T-cell (primary cell): Measurements from ENCODE around the gene DOCK6. TPM values are rescaled to one million over a fixed set of nuclear protein-coding genes. Genes with fewer than 3 reads are reported as not detected.

Experiments
- ATAC-seq, 4 experiments: fragments of 200-7000 bp in 3 of 4; fragments of 150-1000 bp in 1 of 4; cut with Tn5 transposase; replicated peaks in 1 of 4; 1 replicate in 3 of 4; 2 replicates in 1 of 4; pipeline ENCODE4 v1.10.0; 2021; ENCODE audit warnings: moderate library complexity in 3 of 4, mild to moderate bottlenecking in 2 of 4, moderate number of reproducible peaks in 1 of 4
- CTCF ChIA-PET, 2 donors: fragments of 300-600 bp; sonication (Branson Sonifier 250); formaldehyde crosslinking; loops; one replicate each; lab custom pipeline; 2022; ENCODE audit warnings: antibody characterized with exemption in 2 of 2; lab: Charles Lee
- POLR2A ChIA-PET, 2 donors: fragments of 300-600 bp; sonication (Branson Sonifier 250); formaldehyde crosslinking; loops; one replicate each; lab custom pipeline; 2022; ENCODE audit warnings: antibody characterized with exemption in 2 of 2; lab: Charles Lee
- DNase-seq, 35 experiments: peaks; one replicate each; pipeline versions ENCODE4 v3.0.0 to v3.0.0-alpha.2; 2013 to 2023
- H3K27ac ChIP-seq: one replicate; pipeline ENCODE4 v1.5.1; 2013; ENCODE audit warnings: low read length
- H3K27me3 ChIP-seq, 2 experiments: replicated peaks in 1 of 2; 1 replicate in 1 of 2; 2 replicates in 1 of 2; pipeline versions ENCODE4 v1.6.1 to v1.7.0; 2013; ENCODE audit warnings: low read length in 1 of 2, mixed read lengths in 1 of 2; ENCODE audit not compliant: control insufficient read depth in 2 of 2, insufficient read depth in 2 of 2; ENCODE audit errors: extremely low read depth in 1 of 2
- H3K36me3 ChIP-seq, 2 donors: 1 replicate in 1 of 2; 2 replicates in 1 of 2; pipeline versions ENCODE4 v1.6.1 to v1.7.0; 2013; ENCODE audit warnings: low read length in 1 of 2; ENCODE audit not compliant: control insufficient read depth in 2 of 2, insufficient read depth in 1 of 2; ENCODE audit errors: extremely low read depth in 1 of 2
- H3K4me1 ChIP-seq, 2 experiments: 1 replicate in 1 of 2; 2 replicates in 1 of 2; pipeline versions ENCODE4 v1.6.1 to v1.7.0; 2013; ENCODE audit warnings: low read length in 2 of 2, mixed read lengths in 1 of 2; ENCODE audit not compliant: insufficient read depth in 2 of 2, control insufficient read depth in 1 of 2; ENCODE audit errors: extremely low read depth in 1 of 2
- H3K4me3 ChIP-seq, 2 donors: 1 replicate in 1 of 2; 2 replicates in 1 of 2; pipeline versions ENCODE4 v1.5.1 to v1.7.0; 2013; ENCODE audit warnings: mild to moderate bottlenecking in 2 of 2, low read length in 1 of 2, moderate library complexity in 1 of 2; ENCODE audit not compliant: control insufficient read depth in 1 of 2; ENCODE audit errors: extremely low read depth in 1 of 2
- H3K9me3 ChIP-seq: 2 replicates; pipeline ENCODE4 v1.7.0; 2013
- H3K27ac Mint-ChIP-seq, 2 donors: one replicate each; pipeline ENCODE4 v1.8.0; 2020 to 2021; ENCODE audit warnings: mild to moderate bottlenecking in 2 of 2, mixed read lengths in 2 of 2
- H3K27me3 Mint-ChIP-seq, 2 donors: one replicate each; pipeline ENCODE4 v1.8.0; 2021 to 2022; ENCODE audit warnings: mixed read lengths in 2 of 2
- H3K36me3 Mint-ChIP-seq: one replicate; pipeline ENCODE4 v1.8.0; 2021; ENCODE audit warnings: mixed read lengths
- H3K4me1 Mint-ChIP-seq, 3 donors: one replicate each; pipeline ENCODE4 v1.8.0; 2020 to 2022; ENCODE audit warnings: mixed read lengths in 3 of 3, mild to moderate bottlenecking in 1 of 3
- H3K4me3 Mint-ChIP-seq, 3 donors: one replicate each; pipeline ENCODE4 v1.8.0; 2020 to 2022; ENCODE audit warnings: mild to moderate bottlenecking in 3 of 3, mixed read lengths in 3 of 3, moderate library complexity in 3 of 3
- H3K9me3 Mint-ChIP-seq, 3 donors: one replicate each; pipeline ENCODE4 v1.8.0; 2020 to 2022; ENCODE audit warnings: mixed read lengths in 3 of 3
- WGBS: methylation state at CpG from one replicate; pipeline ENCODE4 v1.1.5; 2013; ENCODE audit warnings: missing lambda C conversion rate; ENCODE audit not compliant: insufficient coverage; 5-methylcytosine and 5-hydroxymethylcytosine counted together
- total RNA-seq, 35 experiments: library from RNA in 6 of 35; stranded (reverse) in 6 of 35; fragments of 120-200 nt in 1 of 35; gene quantifications; one replicate each; pipeline versions ENCODE4 v1.2.1 to v1.2.4 and lab custom pipeline; 2013 to 2026

The DOCK6 gene
- total RNA-seq, 5 donors from 2014 or later (not counting 1 experiment from before 2014, with no cell fraction given), result 0.78 to 1.8 (median 1.0) TPM

GRCh38 chr19:11288349-11288748 lies 26.0 kb upstream of the DOCK6 start:
- peaks cover 0 to under 1% of the 10 kb centered on the region in 2 experiments for H3K4me1 ChIP-seq
- H3K27ac Mint-ChIP-seq, result no peak overlapping the region
- H3K27me3 ChIP-seq, result peaks cover 3 to 88% of the 10 kb centered on the region in 2 experiments
- H3K36me3 Mint-ChIP-seq, result no peaks in the 10 kb centered on the region
- CTCF ChIA-PET, result no interaction called here
- no peaks in the 10 kb centered on the region for H3K9me3 Mint-ChIP-seq
- H3K9me3 ChIP-seq, result no peaks in the 10 kb centered on the region
- POLR2A ChIA-PET, result no interaction called here
- peaks cover 0 to 1% (median 0%) of the 10 kb centered on the region in 3 donors for H3K4me1 Mint-ChIP-seq
- H3K27ac ChIP-seq, result no peak overlapping the region
- ATAC-seq, result no peak
- H3K36me3 ChIP-seq, result no peaks in the 10 kb centered on the region
- H3K4me3 ChIP-seq, result no peak overlapping the region
- peaks cover 22 to 52% of the 10 kb centered on the region in 2 donors for H3K27me3 Mint-ChIP-seq
- DNase-seq, result no peak
- WGBS, result 70% methylated on average over 2 of the region's 7 CpGs
- H3K4me3 Mint-ChIP-seq, result no peak overlapping the region

GRCh38 chr19:11286312-11286974 lies 24.1 kb upstream of the DOCK6 start:
- Mint-ChIP-seq H3K9me3 (no peaks in the 10 kb centered on the region), H3K4me1 (peaks cover 0 to 3% (median 0%) of the 10 kb centered on the region in 3 donors), H3K4me3 (no peak overlapping the region), H3K27ac (no peak overlapping the region), H3K27me3 (peaks cover 28 to 60% of the 10 kb centered on the region in 2 donors), H3K36me3 (no peaks in the 10 kb centered on the region)
- Histone ChIP-seq H3K4me1 (peaks cover 0 to 3% of the 10 kb centered on the region in 2 experiments), H3K27me3 (peaks cover 7 to 90% of the 10 kb centered on the region in 2 experiments), H3K4me3 (no peak overlapping the region), H3K36me3 (no peaks in the 10 kb centered on the region), H3K9me3 (no peaks in the 10 kb centered on the region), H3K27ac (no peak overlapping the region)
- no peak for ATAC-seq
- ChIA-PET CTCF (interaction anchor here in 1 of 2 donors (0.7 kb wide), 1 partner anchor 73 kb away, joined by 4 read pairs; no protein-coding TSS in a partner anchor), POLR2A (no interaction called here)
- WGBS, result 54% methylated on average over 3 of the region's 6 CpGs
- DNase-seq, result no peak

GRCh38 chr19:11284515-11284914 lies 22.2 kb upstream of the DOCK6 start:
- H3K4me1 Mint-ChIP-seq, result peaks cover 4 to 14% (median 5%) of the 10 kb centered on the region in 3 donors
- WGBS, result 83% methylated on average over 1 of the region's 6 CpGs
- Histone ChIP-seq H3K9me3 (no peaks in the 10 kb centered on the region), H3K4me3 (no peak overlapping the region), H3K27me3 (peaks cover 8 to 82% of the 10 kb centered on the region in 2 experiments), H3K4me1 (peaks cover 4 to 15% of the 10 kb centered on the region in 2 experiments), H3K27ac (no peak overlapping the region), H3K36me3 (no peaks in the 10 kb centered on the region)
- peaks cover 23 to 56% of the 10 kb centered on the region in 2 donors for H3K27me3 Mint-ChIP-seq
- no peak for DNase-seq
- ATAC-seq, result no peak
- POLR2A ChIA-PET, result interaction anchor here in 1 of 2 donors (0.6 kb wide), 1 partner anchor 257 kb away, joined by 7 read pairs; no protein-coding TSS in a partner anchor
- CTCF ChIA-PET, result no interaction called here
- no peak overlapping the region for H3K27ac Mint-ChIP-seq
- no peaks in the 10 kb centered on the region for H3K36me3 Mint-ChIP-seq
- H3K9me3 Mint-ChIP-seq, result peaks cover 0 to 2% (median 0%) of the 10 kb centered on the region in 3 donors
- no peak overlapping the region for H3K4me3 Mint-ChIP-seq

GRCh38 chr19:11281356-11282049 lies 19.2 kb upstream of the DOCK6 start:
- Mint-ChIP-seq H3K27ac (no peak overlapping the region), H3K36me3 (no peaks in the 10 kb centered on the region)
- H3K36me3 ChIP-seq, result no peaks in the 10 kb centered on the region

GRCh38 chr19:11279505-11280236 lies 17.3 kb upstream of the DOCK6 start:
- Histone ChIP-seq H3K4me3 (peak overlapping the region in 1 of 2 donors; percentile 23), H3K4me1 (peaks cover 6 to 24% of the 10 kb centered on the region in 2 experiments), H3K27ac (no peak overlapping the region), H3K27me3 (peaks cover 10 to 69% of the 10 kb centered on the region in 2 experiments), H3K9me3 (no peaks in the 10 kb centered on the region), H3K36me3 (no peaks in the 10 kb centered on the region)
- peak overlapping the region in 1 of 2 donors; percentile 27 for H3K27ac Mint-ChIP-seq
- 8% methylated on average over 2 of the region's 5 CpGs for WGBS
- POLR2A ChIA-PET, result interaction anchor here in 1 of 2 donors (0.7 kb wide), 1 partner anchor 45 kb away, joined by 12 read pairs; no protein-coding TSS in a partner anchor
- peaks cover 25 to 47% of the 10 kb centered on the region in 2 donors for H3K27me3 Mint-ChIP-seq
- H3K9me3 Mint-ChIP-seq, result peaks cover 0 to 2% (median 0%) of the 10 kb centered on the region in 3 donors
- DNase-seq (peak in 33 of 35 experiments; percentile 4 to 75 (median 33)), ATAC-seq (peak; percentile 75 to 98 (median 92))
- CTCF ChIA-PET, result interaction anchor here (0.6 to 0.7 kb wide), 4 partner anchors 10 to 1334 kb away, joined by 3 to 14 read pairs (median 4); no protein-coding TSS in a partner anchor
- peaks cover 9 to 21% (median 10%) of the 10 kb centered on the region in 3 donors for H3K4me1 Mint-ChIP-seq
- peak overlapping the region in 2 of 3 donors; percentile 13 to 27 for H3K4me3 Mint-ChIP-seq
- H3K36me3 Mint-ChIP-seq, result no peaks in the 10 kb centered on the region

More at GRCh38 chr19:11281356-11282049, 19.2 kb upstream of the DOCK6 start:
- no peak overlapping the region for H3K4me3 Mint-ChIP-seq
- ChIA-PET POLR2A (interaction anchor here in 1 of 2 donors (0.5 kb wide), 1 partner anchor 96 kb away, joined by 7 read pairs; no protein-coding TSS in a partner anchor), CTCF (no interaction called here)
- peaks cover 19 to 47% of the 10 kb centered on the region in 2 donors for H3K27me3 Mint-ChIP-seq
- Histone ChIP-seq H3K4me1 (peaks cover 6 to 24% of the 10 kb centered on the region in 2 experiments), H3K27me3 (peaks cover 8 to 76% of the 10 kb centered on the region in 2 experiments), H3K27ac (no peak overlapping the region), H3K4me3 (no peak overlapping the region), H3K9me3 (no peaks in the 10 kb centered on the region)
- ATAC-seq (no peak), DNase-seq (no peak)
- WGBS, result 86% methylated on average over 8 of the region's 11 CpGs
- H3K4me1 Mint-ChIP-seq, result peaks cover 9 to 21% (median 10%) of the 10 kb centered on the region in 3 donors
- H3K9me3 Mint-ChIP-seq, result peaks cover 0 to 2% (median 0%) of the 10 kb centered on the region in 3 donors
